Upper lobe of right lung (tissue), 1 donor: ENCODE measurements around the gene IGFL2. TPM values are rescaled to one million over a fixed set of nuclear protein-coding genes. Genes with fewer than 3 reads are reported as not detected.
"Not testable (repeated sequence)": the region's sequence is repeated elsewhere in the genome, so short reads cannot be mapped to it uniquely, and the experiment has no call there.

Experiments used
- ATAC-seq: fragments of 200-7000 bp; cut with Tn5 transposase; one replicate; pipeline ENCODE4 v1.9.1; 2020; ENCODE audit warnings: mild to moderate bottlenecking, moderate library complexity
- DNase-seq: peaks from one replicate; pipeline ENCODE4 v3.0.0-alpha.2; 2020
- H3K27ac ChIP-seq: fragments of 200-600 bp; one replicate; pipeline ENCODE4 v1.8.0; 2022
- H3K27me3 ChIP-seq: fragments of 200-600 bp; one replicate; pipeline ENCODE4 v1.8.0; 2022; ENCODE audit warnings: mild to moderate bottlenecking
- H3K36me3 ChIP-seq: fragments of 200-600 bp; one replicate; pipeline ENCODE4 v1.8.0; 2022
- H3K4me1 ChIP-seq: fragments of 200-600 bp; one replicate; pipeline ENCODE4 v1.8.0; 2022
- H3K4me3 ChIP-seq: fragments of 200-600 bp; one replicate; pipeline ENCODE4 v1.8.0; 2022; ENCODE audit warnings: mild to moderate bottlenecking
- H3K9me3 ChIP-seq: fragments of 200-600 bp; one replicate; pipeline ENCODE4 v1.8.0; 2022
- CTCF ChIP-seq: fragments of 200-600 bp; IDR thresholded peaks from one replicate; pipeline ENCODE4 v1.8.0; 2022; ENCODE audit warnings: antibody characterized with exemption
- intact Hi-C: fragments of 100-400 bp; cut with DNase I; formaldehyde crosslinking; loops from one replicate; pipeline ENCODE4 v1.11.0; 2022
- long read RNA-seq: library from polyadenylated mRNA; unstranded; transcript quantifications from one replicate; pipeline ENCODE4 v2.0.0, GENCODE V29; 2021
- total RNA-seq: library from RNA; stranded (reverse); fragmentation: NEBNext Ultra II Directional; extraction: Animal tissue kit (Norgen Biotek cat#: 25700); gene quantifications from one replicate; pipeline ENCODE4 v1.2.1, GENCODE V29; 2021
- donor health status: DM: no; HTN: yes; CAD: no; lungs with severe emphysema.

IGFL2 gene
- total RNA-seq: not detected
- long read RNA-seq: 0 reads

GRCh38 chr19:46147791-46148288 is at the start of gene IGFL2:
Gene IGFL2 (plus strand): TSS chr19:46148238. CDS start chr19:46148279, 41 bp downstream.
- peak; percentile 15 for ATAC-seq
- intact Hi-C loops: no loop called here
- Histone ChIP-seq H3K36me3 (no peaks in the 10 kb centered on the region), H3K4me3 (no peak within 1 kb of the TSS), H3K27me3 (peaks cover 4% of the 10 kb centered on the region), H3K27ac (no peak within 1 kb of the TSS), H3K9me3 (no peaks in the 10 kb centered on the region), H3K4me1 (no peaks in the 10 kb centered on the region)
- no peak for DNase-seq
- no peak for TF ChIP-seq CTCF

GRCh38 chr19:46100344-46100743 is 47.7 kb upstream of the IGFL2 start:
- Histone ChIP-seq H3K27ac (no peak overlapping the region), H3K4me3 (no peak overlapping the region), H3K4me1 (no peaks in the 10 kb centered on the region), H3K27me3 (no peaks in the 10 kb centered on the region), H3K9me3 (no peaks in the 10 kb centered on the region), H3K36me3 (no peaks in the 10 kb centered on the region)
- intact Hi-C loops: no loop called here
- DNase-seq (no peak), ATAC-seq (no peak)
- no peak for TF ChIP-seq CTCF

GRCh38 chr19:46101293-46101692 is 46.7 kb upstream of the IGFL2 start:
- ATAC-seq: no peak

GRCh38 chr19:46102333-46102732 is 45.7 kb upstream of the IGFL2 start:
- ATAC-seq, H3K4me1 ChIP-seq, intact Hi-C loops, DNase-seq, H3K27me3 ChIP-seq, H3K36me3 ChIP-seq, H3K27ac ChIP-seq, H3K9me3 ChIP-seq, H3K4me3 ChIP-seq: not testable (repeated sequence)

More at GRCh38 chr19:46101293-46101692, 46.7 kb upstream of the IGFL2 start:
- intact Hi-C loops: no loop called here
- Histone ChIP-seq H3K4me3 (no peak overlapping the region), H3K4me1 (no peaks in the 10 kb centered on the region), H3K9me3 (no peaks in the 10 kb centered on the region), H3K27ac (no peak overlapping the region), H3K36me3 (no peaks in the 10 kb centered on the region), H3K27me3 (no peaks in the 10 kb centered on the region)
- no peak for DNase-seq
- no peak for TF ChIP-seq CTCF

GRCh38 chr19:46107371-46107770 is 40.7 kb upstream of the IGFL2 start:
- H3K27ac ChIP-seq: no peak overlapping the region
- intact Hi-C loops: no loop called here
- H3K4me1 ChIP-seq: no peaks in the 10 kb centered on the region
- no peak overlapping the region for H3K4me3 ChIP-seq
- ATAC-seq (no peak), DNase-seq (no peak)
- no peaks in the 10 kb centered on the region for H3K27me3 ChIP-seq
- no peaks in the 10 kb centered on the region for H3K36me3 ChIP-seq
- no peaks in the 10 kb centered on the region for H3K9me3 ChIP-seq
- no peak for TF ChIP-seq CTCF

- no peak for TF ChIP-seq CTCF
- Histone ChIP-seq H3K27ac (no peak overlapping the region), H3K9me3 (no peaks in the 10 kb centered on the region), H3K4me3 (no peak overlapping the region), H3K27me3 (no peaks in the 10 kb centered on the region), H3K36me3 (no peaks in the 10 kb centered on the region), H3K4me1 (no peaks in the 10 kb centered on the region)
- intact Hi-C loops: no loop called here
- DNase-seq: no peak
- no peak for ATAC-seq
Measured at GRCh38 chr19:46109876-46110275, 38.2 kb upstream of the IGFL2 start.
